Right ventricle myocardium inferior (tissue), 1 donor: Measurements from ENCODE around the gene EDA2R. TPM values are rescaled to one million over a fixed set of nuclear protein-coding genes. Genes with fewer than 3 reads are reported as not detected.

Experiments used
- ATAC-seq: fragments of 200-7000 bp; cut with Tn5 transposase; one replicate; pipeline ENCODE4 v1.9.1; 2020; ENCODE audit warnings: mild to moderate bottlenecking, moderate library complexity
- DNase-seq: peaks from one replicate; pipeline ENCODE4 v3.0.0; 2021; ENCODE audit errors: missing footprints
- intact Hi-C: fragments of 100-400 bp; cut with DNase I; formaldehyde crosslinking; loops from one replicate; pipeline ENCODE4 v1.11.0; 2022
- long read RNA-seq: library from polyadenylated mRNA; unstranded; transcript quantifications from one replicate; pipeline ENCODE4 v2.0.0, GENCODE V29; 2021
- total RNA-seq: library from RNA; stranded (reverse); fragmentation: NEBNext Ultra II Directional; extraction: Animal tissue kit (Norgen Biotek cat#: 25700); gene quantifications from one replicate; pipeline ENCODE4 v1.2.1, GENCODE V29; 2021
- donor health status: DM: no; HTN: yes; CAD: no; lungs with severe emphysema.

EDA2R gene, protein sequence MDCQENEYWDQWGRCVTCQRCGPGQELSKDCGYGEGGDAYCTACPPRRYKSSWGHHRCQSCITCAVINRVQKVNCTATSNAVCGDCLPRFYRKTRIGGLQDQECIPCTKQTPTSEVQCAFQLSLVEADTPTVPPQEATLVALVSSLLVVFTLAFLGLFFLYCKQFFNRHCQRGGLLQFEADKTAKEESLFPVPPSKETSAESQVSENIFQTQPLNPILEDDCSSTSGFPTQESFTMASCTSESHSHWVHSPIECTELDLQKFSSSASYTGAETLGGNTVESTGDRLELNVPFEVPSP
- 1.4 TPM for total RNA-seq
- long read RNA-seq, partial matches to known transcripts = 0 of 1 reads
- long read RNA-seq, other reads (novel, unspliced or antisense) = 1 of 1 reads

DNA sequence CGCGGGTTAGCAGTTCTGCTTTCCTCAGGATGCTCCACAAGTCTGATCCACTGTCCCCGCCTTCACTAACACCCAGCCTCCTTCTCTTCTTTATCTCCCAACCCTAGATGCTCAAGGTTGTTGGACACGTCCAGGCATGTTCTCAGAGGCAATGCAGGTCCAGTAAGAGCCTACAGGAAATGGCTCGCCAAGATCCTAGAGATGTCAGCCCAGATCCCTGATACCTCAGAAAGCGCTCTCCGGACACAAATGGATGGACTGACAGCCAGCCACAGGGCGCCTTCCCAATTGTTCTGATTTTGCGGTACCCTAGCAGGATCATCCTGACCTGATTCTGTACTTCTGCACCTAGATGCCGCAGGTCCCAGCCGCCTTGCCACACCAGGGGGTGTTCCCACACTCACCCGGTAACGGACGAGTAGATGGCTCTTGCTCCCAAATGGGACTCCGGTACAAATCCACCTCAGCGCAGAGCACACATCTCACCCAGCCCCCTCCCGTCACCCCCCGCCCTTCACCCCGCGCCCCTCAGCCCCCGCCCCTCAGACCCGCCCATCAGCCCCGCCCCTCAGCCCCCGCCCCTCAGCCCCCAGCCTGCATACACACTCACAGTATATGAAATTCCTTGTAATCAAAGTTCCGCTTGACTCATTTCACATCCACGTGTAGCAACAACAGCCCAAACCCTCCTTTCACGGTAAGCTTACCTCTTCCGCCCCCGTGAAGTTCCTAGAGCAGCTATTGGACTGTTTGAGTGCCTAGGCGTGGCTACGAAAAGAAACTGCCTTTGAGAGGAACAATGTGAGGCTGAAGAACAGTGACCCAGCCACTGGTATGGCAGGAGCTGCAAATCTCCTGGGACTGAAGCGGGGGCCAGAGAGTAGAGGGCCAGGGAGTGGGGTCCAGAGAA is at the start of gene EDA2R:
Gene EDA2R, minus strand, starts transcription at position 488 of the 910 bp plus-strand sequence. CDS start 23,058 bp downstream, outside the sequence.
- ATAC-seq (no peak), DNase-seq (no peak)
- intact Hi-C loops = no loop called here

DNA sequence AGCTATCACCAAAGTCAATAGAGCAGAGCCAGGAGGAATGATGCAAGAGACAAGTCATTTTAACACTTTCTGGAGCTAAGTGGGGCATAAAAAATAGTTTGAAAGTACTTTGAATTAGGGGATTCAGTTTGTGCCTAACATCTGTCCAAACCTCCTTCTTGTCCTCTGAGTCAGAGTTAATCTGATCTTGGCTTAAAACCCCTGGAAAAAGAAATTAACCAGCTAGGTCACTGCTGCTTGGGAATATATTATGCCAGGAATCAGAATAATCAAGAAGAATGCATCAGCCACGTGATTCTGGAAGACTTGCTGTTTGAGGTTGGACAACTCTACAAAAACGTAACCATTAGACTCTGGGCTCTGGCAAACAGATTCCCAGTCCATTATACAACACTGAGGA is 45.3 kb upstream of the EDA2R start:
- DNase-seq (no peak), ATAC-seq (no peak)
- intact Hi-C loops = no loop called here

DNA sequence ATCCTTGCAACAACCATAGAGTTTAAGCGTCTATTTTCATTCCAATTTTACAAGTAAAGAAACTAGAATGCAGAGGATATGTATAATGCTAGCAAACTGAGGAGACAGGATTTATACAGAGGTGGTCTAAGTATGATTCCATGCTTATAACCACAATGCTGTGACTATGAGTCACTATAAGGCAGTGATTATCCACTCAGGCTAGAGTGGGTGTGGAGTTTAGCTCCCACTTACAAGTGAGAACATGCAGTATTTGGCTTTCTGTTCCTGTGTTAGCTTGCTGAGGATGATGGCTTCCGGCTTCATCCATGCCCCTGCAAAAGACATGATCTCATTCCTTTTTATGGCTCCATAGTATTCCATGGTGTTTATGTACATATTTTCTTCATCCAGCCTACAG is 41.6 kb upstream of the EDA2R start:
- intact Hi-C loops = no loop called here
- ATAC-seq = no peak
- DNase-seq = no peak

DNA sequence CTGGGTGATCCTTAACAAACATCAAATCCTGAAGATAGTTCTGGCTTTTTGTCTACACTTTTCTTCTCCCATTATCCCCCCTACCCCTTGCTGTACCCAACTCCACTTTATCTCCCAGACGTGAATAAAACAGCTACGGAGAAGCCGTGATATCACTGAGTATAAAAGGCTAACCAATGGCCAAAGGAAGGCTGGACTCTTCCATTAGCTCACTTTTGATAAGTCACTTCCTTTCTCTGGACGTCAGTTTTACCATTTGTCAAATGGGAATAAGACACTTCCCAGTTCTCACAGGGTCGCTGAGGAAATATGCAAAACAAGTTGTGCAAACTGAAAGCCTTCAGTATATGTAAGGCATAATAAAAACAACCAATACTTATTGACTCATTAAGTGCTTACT is 38.6 kb upstream of the EDA2R start:
- no peak for DNase-seq
- intact Hi-C loops = no loop called here
- ATAC-seq = no peak

DNA sequence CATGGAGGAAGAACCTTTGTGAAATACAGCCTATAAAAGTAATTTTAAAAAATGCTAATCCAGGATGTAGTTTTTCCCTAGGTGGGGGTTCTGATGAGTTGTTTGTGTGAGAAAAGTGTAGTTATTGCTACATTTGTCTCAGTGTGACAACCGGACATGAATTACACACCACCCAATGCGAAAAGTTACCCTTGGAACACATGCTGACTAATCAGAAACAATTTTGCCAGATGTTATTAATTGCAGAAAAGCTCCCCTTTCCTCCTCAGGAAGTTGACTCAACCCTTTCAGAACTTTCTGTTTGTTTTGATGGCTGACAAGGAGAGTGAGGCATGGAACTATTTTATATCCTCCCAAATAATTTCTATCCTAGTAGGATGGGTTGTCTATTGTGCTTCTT is 38.1 kb upstream of the EDA2R start:
- DNase-seq (no peak), ATAC-seq (no peak)
- intact Hi-C loops = no loop called here

DNA sequence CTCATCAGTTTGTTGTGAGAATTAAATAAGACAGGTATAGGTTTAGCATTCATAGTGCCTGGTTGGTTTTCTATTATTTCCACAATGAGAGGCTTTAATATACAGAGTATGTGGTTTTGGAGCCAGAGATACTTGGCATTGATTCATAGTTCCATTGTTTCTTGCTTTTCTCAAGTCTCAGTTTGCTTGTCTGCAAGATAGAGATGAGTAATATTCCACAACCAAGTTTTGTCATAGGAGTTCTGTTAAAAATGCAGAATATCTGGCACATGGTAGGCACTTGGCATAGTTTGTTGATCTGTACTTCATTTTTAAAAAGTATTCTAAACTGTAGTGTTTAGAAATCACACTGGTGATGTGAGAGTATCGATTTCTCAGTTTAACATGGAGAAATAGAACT is 37.5 kb upstream of the EDA2R start:
- DNase-seq (no peak), ATAC-seq (no peak)
- intact Hi-C loops = no loop called here

DNA sequence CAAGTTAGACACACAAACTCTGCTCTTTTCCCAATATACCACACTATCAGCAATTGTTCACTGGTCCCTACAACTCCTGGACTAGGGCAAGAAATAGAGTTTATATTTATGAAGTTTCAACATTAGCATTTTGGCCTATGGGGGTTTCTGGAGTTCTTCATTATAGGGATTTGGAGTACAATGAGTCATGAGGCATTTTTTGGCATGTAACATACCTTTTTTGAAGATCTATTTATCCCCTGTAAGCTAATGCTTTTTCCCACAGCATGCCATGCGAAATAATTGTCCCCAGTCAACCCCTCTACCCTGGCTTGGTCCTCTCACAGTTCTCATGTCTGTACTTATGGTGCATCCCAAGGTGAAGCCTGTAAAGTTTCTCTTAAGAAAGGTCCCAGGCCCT is 36.7 kb upstream of the EDA2R start:
- intact Hi-C loops = no loop called here
- no peak for ATAC-seq

DNA sequence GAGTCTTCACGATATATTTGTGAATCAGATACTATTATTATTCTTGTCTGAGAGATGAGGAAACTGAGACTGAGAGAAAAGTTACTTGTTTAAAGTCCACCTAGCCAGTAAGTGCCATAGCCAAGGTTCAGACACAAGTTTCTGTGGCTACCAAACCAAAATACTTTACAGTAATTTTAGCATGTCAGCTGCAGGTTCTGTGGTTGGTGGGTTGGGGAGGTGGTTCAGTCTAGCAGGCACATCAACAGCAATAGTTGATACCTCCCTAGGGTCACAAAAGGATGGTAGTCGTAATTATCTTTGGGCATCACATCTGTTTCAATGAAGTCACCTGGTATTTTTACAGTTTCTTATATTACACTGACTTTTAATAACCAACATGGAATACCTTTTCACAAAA is 35.6 kb upstream of the EDA2R start:
- ATAC-seq (no peak), DNase-seq (no peak)
- intact Hi-C loops = no loop called here

More for the DNA sequence above, 36.7 kb upstream of the EDA2R start:
- DNase-seq = no peak

DNA sequence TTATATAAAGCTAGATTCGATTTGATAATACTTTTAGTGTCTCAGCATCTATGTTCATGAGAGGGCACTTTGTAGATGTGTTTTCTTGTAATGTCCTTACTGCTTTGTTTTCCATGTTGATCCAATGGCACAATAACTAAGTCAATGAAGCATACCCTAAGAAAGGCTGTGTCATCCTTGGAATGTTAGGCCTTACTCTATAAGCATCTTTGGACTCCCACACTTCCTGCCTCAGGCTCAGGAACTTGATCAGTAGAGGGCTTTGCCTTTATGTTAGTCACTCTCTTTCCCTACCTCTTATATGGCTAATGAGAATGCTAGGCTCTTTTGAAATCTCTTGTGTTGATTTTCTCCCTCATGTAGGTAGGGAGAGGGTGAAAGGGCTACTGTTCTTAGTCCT is 33.2 kb upstream of the EDA2R start:
- ATAC-seq (no peak), DNase-seq (no peak)
- intact Hi-C loops = no loop called here

DNA sequence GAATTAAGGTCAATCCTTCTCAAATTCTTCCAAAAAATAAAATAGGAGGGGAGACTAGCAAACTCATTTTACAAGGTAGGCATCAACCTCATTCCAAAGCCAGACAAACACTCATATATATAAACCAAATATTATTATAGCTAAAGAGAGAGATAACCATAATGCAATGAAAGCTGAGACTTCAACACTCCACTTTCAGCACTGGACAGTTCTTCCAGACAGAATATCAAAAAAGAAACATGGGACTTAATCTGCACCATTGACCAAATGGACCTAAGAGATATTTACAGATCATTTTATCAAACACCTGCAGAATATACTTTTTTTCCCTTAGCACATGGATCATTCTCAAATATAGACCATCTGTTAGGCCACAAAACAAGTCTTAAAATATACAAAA is 15.5 kb upstream of the EDA2R start:
- no peak for ATAC-seq
- intact Hi-C loops = no loop called here

DNA sequence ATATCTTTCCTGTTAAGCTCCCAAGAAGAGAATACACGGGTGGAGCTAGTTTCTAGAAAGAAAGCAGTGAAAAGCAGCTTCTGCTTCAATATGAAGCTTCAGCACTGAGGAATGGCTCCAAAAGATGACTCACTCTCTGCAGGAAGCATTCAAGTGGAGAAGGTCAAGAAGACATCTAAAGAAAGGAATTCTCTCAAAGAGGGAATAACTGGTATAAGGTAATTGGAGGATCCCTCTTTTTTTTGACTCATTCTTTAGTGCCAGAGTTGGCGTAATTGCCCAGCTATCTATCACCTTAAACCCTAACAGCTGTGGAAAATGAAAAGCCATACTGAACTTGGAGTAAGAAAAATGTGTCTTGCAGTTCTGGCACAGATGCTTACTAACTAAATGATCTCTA is 3.5 kb downstream of the EDA2R start:
- intact Hi-C loops = no loop called here
- ATAC-seq (no peak), DNase-seq (no peak)

More for the DNA sequence above, 15.5 kb upstream of the EDA2R start:
- DNase-seq = no peak

DNA sequence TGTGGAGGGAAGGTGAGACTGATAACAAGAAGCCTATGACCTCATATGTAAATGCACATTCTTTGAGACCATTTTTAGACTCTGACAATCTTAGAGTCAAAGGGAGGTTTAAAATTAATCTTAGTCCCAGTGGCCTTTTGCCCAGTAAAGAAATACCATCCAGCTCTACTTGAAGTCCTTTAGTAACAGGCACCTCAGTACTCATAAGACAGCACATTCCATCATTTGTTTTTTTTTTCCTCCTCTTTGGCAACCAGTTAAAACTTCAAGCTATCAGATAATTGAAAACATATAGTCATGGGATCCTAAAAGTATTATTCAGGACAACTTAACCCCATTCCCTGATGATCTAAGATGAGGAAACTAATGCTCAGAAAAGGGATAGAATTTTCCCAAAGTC is 4.6 kb downstream of the EDA2R start:
- intact Hi-C loops = no loop called here
- ATAC-seq (no peak), DNase-seq (no peak)

DNA sequence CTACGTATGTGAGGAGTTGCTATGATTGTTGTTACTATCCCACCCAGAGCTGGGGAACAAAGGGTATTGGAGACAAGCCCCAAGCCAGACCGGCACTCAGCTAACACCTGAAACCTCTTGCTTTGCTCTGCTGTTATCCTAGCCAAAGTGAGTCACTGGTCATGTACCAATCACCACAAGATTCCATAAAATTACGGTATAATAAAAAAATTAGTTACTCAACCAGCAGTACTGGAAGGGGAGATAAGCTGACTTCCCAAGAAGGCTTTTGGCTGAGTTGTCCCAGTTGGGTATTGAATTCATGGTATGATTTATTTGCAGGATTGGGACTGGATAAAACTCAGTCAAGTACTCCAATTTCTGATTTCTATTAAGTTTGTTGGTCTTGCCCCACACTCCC is 5.3 kb downstream of the EDA2R start:
- intact Hi-C loops = no loop called here
- DNase-seq (no peak), ATAC-seq (no peak)

DNA sequence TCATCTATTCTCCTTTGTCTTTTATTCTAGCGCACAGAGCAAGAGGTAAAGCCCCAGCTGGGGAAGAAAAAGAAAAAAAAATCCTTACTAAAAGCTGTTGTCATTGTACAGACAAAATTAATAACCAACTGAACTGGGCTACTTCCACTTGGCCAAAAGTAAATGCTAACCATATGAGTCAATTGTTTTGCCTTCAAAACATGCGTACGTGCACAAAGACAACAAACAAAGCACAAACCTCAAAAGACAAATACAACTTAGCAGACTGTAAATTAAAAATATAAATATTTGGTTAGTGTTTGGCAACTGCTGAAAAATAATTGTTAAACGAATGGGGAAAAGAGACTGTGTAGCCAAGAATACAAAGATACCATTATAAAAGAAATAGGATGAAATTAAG is 5.9 kb downstream of the EDA2R start:
- no peak for DNase-seq
- no peak for ATAC-seq
- intact Hi-C loops = no loop called here

DNA sequence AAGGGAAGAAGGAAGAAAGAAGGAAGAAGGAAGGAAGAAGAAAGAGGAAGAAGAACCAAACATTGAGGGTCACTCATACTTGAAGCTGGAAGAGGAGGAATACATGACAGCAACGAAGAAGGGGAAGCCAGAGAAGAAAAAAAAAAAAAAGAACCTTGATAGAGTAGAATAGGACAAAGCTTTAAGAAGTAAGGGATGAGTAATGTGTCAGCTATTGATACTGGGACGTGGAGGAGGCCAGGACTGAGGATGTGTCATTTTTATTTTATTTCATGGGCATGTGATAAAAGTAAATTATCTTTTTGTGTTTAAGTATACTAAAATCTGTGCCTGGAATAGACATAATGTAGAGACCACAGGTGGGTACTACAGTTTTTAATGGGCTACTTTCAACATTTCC is 6.4 kb downstream of the EDA2R start:
- intact Hi-C loops = no loop called here
- ATAC-seq (no peak), DNase-seq (no peak)

DNA sequence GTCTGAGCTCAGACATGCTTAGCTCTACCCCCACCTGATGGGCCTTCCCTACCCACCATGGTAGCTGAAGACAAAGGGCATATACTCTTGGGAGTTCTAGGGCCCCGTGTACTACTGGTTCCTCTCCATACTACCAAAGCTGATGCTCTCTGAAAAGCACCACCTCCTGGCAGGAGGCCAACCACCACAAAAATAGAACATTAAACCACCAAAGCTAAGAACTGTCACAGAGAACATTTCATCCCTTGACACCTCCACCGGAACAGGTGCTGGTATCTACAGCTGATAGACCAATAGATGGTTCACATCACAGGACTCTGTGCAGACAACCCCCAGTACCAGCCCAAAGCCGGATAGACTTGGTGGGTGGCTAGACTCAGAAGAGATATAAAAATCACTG is 13.4 kb downstream of the EDA2R start:
- DNase-seq (no peak), ATAC-seq (no peak)
- intact Hi-C loops = no loop called here

DNA sequence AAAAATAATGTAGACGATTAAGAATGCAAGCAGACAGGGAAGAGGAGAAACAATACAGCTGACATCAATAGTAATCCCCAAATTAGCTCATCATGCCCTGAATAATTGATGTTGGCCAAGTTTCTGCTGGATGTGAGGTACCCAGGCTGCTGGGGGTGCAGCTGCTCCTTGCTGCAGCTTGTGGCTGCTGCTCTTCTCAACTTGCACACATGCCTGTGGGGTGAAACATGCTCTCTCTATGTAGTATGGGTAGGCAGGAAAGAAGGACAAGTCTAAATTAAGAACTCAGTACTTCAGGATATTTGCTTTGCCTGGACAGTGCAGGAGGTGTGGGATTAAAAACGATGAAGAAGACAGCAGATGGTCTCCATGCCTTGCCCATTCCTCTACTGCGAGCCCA is 16.7 kb downstream of the EDA2R start:
- intact Hi-C loops = no loop called here
- ATAC-seq = no peak
- no peak for DNase-seq

DNA sequence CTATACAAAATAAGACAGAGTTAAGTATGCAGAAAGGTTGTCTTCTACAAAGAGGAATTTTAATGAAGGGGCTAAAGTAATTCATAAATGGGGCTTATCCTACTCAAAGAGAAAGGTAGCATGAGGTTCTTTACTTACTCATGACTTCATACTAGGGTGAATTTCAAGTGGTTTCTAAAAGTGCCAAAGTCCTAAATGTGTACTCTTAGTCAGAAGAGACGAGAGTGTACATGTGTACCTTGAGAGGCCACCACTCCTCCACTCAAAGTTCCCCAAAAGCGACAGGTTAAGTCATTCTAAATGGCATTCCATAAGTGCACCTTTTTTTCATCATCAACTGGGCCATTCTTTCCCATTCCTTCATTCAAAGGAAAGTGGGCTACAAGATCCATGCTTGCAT is 21.9 kb downstream of the EDA2R start:
- DNase-seq (no peak), ATAC-seq (no peak)
- intact Hi-C loops = no loop called here

DNA sequence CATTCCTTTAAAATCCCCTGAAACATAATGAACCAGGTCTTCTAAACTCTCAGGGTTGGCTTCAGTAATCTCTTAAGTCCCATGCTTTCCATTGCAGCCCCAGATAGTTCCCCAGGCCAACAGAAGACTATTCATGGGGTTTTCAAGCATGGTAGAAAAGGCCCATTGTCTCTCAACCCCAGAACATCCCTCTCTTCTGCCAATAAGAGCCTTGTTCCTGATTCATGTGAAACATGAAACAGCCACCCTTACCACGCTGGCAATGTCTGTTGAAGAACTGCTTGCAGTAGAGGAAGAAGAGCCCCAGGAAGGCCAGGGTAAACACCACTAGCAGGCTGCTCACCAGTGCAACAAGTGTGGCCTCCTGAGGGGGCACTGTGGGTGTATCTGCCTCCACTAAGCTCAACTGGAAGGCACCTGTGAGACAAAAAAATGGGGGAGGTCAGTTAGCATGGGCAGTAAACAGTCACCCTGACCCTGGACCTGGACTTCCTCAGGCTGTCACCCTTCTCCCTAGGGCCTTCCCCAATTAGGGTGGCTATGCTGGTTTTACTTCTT is 36.4 kb downstream of the EDA2R start:
- intact Hi-C loops = no loop called here
- DNase-seq (no peak), ATAC-seq (no peak)

DNA sequence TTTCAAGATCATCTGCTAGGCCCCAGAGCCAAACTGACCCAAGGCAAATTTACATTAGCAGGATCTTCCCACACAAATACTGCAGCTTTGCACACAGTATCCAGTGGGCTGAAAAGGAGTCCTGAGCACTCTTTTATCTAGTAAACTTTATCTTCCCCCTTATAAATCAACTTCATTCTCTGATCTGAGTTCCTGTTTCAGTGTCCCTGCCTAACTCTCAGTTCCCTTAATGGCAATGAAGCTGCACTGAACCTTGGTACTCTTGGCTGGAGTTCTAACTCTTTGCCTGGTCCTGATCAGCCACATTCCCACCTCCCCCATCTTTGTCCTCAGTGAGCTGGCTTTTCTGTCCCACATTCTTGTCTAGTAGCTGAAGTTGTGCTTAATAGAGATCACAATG is 37.4 kb downstream of the EDA2R start:
- ATAC-seq = no peak
- DNase-seq = no peak
- intact Hi-C loops = no loop called here
